ENCODE measurements around the gene IFT20.

GRCh38 chr17:28369684-28370034, 34.4 kb upstream of the IFT20 start:
- TF ChIP-seq EZH2 (IDR thresholded peaks at IDR 0.05; ENCODE audit: borderline replicate concordance, low read depth, low read length, severe bottlenecking) (no peak), POLR2AphosphoS5 (IDR thresholded peaks at IDR 0.05; ENCODE audit: insufficient read depth, low read depth, low read length) (no peak)

All from endothelial cell of umbilical vein (primary cell).